Uterus (tissue), 2 donors: Measurements from ENCODE around the gene PLA2G15.

Experiments
- CTCF ChIP-seq, 4 experiments: fragments of 200-600 bp in 2 of 4; fragments of 450-650 bp in 2 of 4; sonication (generic) in 2 of 4; IDR thresholded peaks; one replicate each; pipeline ENCODE4 v1.5.1; 2016 to 2019; ENCODE audit warnings: antibody characterized with exemption in 4 of 4, mild to moderate bottlenecking in 2 of 4, moderate library complexity in 1 of 4
- POLR2A ChIP-seq, 2 donors: fragments of 450-650 bp; IDR thresholded peaks; one replicate each; pipeline ENCODE4 v1.6.1; 2016; ENCODE audit warnings: antibody characterized with exemption in 2 of 2, mild to moderate bottlenecking in 1 of 2, moderate library complexity in 1 of 2

DNA sequence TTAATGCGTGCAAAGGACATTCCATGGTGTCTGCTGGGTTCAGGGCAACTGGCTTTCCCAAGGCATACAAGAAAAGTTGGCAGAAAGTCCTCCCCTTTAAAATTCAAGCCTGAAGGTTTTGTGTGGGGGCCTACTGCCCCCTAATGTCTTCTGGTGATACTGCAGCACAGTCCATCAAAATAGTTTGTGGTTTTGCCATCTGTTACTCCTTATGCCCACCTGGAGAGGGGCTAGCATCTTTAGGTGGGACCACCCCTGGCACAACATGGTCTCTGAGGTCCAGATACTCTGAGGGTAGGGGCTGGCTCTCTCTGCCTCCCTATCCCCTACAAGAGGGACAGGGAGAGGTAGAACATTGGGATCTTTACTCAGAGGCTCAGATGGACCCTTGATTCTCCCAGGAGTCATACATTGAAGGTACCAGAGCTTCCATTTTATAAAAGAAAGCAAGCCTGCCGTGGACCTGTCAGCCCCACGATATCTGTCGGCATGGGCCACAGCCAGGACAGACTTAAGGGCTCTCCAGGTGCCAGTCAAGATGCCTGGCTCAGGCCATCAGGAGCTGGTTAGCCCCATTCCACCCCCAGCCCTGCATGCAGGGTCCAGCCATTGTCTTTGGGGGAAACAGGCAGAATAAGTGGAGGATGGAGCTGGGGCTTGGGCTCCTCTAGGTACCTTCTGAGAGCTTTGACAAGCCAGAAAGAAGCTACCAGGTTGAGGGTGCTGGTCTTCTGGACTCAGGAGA lies 15.6 kb upstream of the PLA2G15 start:
- TF ChIP-seq CTCF (IDR thresholded peaks at IDR 0.05) (peak; percentile 76 to 88 (median 82)), POLR2A (IDR thresholded peaks at IDR 0.05) (no peak)
